ENCODE measurements around the gene XAGE1A. TPM values are rescaled to one million over a fixed set of nuclear protein-coding genes. Genes with fewer than 3 reads are reported as not detected.

XAGE1A gene, protein sequence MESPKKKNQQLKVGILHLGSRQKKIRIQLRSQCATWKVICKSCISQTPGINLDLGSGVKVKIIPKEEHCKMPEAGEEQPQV
- not detected in 2 replicates for total RNA-seq

DNA sequence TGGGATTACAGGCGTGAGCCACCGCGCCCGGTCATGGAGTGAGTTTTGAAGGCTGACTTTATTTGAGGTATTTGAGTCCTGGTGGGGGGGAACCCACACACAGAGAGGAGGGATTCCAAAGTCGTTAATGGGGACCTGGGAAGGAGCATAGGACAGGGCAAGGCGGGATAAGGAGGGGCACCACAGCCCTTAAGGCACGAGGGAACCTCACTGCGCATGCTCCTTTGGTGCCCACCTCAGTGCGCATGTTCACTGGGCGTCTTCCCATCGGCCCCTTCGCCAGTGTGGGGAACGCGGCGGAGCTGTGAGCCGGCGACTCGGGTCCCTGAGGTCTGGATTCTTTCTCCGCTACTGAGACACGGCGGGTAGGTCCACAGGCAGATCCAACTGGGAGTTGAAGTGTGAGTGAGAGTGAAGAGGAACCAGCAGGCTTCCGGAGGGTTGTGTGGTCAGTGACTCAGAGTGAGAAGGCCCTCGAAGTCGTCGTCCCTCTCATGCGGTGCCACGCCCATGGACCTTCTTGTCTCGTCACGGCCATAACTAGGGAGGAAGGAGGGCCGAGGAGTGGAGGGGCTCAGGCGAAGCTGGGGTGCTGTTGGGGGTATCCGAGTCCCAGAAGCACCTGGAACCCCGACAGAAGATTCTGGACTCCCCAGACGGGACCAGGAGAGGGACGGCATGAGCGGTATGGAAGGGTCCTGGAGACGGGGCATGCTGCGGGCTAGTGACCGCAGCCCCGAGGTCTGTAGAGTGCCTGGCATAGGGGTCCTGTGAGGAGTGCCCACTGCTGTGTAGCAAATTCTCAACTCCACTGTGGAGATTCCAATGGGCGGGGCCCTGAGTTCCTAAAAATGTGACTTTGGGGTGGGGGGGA is at the start of gene XAGE1A:
XAGE1A (plus strand) TSS at position 264 of the 874 bp plus-strand sequence. CDS start 1,554 bp downstream, outside the sequence.

DNA sequence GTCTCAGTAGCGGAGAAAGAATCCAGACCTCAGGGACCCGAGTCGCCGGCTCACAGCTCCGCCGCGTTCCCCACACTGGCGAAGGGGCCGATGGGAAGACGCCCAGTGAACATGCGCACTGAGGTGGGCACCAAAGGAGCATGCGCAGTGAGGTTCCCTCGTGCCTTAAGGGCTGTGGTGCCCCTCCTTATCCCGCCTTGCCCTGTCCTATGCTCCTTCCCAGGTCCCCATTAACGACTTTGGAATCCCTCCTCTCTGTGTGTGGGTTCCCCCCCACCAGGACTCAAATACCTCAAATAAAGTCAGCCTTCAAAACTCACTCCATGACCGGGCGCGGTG is 21.3 kb downstream of the XAGE1A start, which contains the start of gene XAGE1B:
XAGE1B (minus strand) TSS at position 77 of the 339 bp plus-strand sequence. CDS start 1,536 bp downstream, outside the sequence.

Other genes starting within 250 kb of the XAGE1A start
- not detected in 2 replicates for gene XAGE2, start 126.8 kb upstream of the XAGE1A start, total RNA-seq
- not detected in 2 replicates for gene XAGE1B, start 21.3 kb downstream of the XAGE1A start, total RNA-seq
- gene SSX7, start 159.1 kb downstream of the XAGE1A start, total RNA-seq = not detected in 2 replicates
- gene SSX2, start 211.4 kb downstream of the XAGE1A start, total RNA-seq = not detected in 2 replicates

Data from cardiac atrium fibroblast (primary cell).